ENCODE results near the gene PPFIBP1. TPM values are rescaled to one million over a fixed set of nuclear protein-coding genes. Genes with fewer than 3 reads are reported as not detected.

The PPFIBP1 gene
- polyA plus RNA-seq, 1 donor (not counting 4 experiments of a cell fraction or from before 2014, with no cell fraction given) = 83.5 TPM

- Histone ChIP-seq H3K4me2 (ENCODE audit: control insufficient read depth, extremely low read depth, insufficient read depth, low read depth, low read length) (no peak overlapping the region), H3K4me3 (ENCODE audit: control insufficient read depth in 2 of 3, extremely low read depth in 1 of 3, insufficient read depth in 2 of 3, low read depth in 1 of 3, low read length in 3 of 3) (no peak overlapping the region), H4K20me1 (ENCODE audit: control insufficient read depth, extremely low read depth, insufficient read depth, low read length) (no peaks in the 10 kb centered on the region), H3K36me3 (ENCODE audit: control insufficient read depth in 2 of 2, extremely low read depth in 1 of 2, insufficient read depth in 2 of 2, low read length in 2 of 2) (peaks cover 16 to 37% of the 10 kb centered on the region in 2 experiments), H3K9me3 (ENCODE audit: control insufficient read depth, low read depth, low read length) (no peaks in the 10 kb centered on the region), H2AFZ (ENCODE audit: control insufficient read depth, low read length) (no peak overlapping the region), H3K79me2 (ENCODE audit: control insufficient read depth, insufficient read depth, low read length) (no peaks in the 10 kb centered on the region), H3K27ac (ENCODE audit: control insufficient read depth, insufficient read depth, low read length) (no peak overlapping the region), H3K9me1 (ENCODE audit: control insufficient read depth, extremely low read depth, insufficient read depth, low read length) (no peaks in the 10 kb centered on the region), H3K27me3 (ENCODE audit: control insufficient read depth, extremely low read depth, insufficient read depth, low read length) (no peaks in the 10 kb centered on the region), H3K4me1 (ENCODE audit: control insufficient read depth, extremely low read depth, insufficient read depth, low read length) (no peaks in the 10 kb centered on the region), H3K9ac (ENCODE audit: control insufficient read depth, extremely low read depth, insufficient read depth, low read length) (no peak overlapping the region)
- FAIRE-seq (no peak), DNase-seq (ENCODE audit: low read depth, low spot score) (no peak)
- TF ChIP-seq EZH2 (IDR thresholded peaks at IDR 0.05; ENCODE audit: low read length) (no peak), CTCF (optimal IDR thresholded peaks at IDR 0.05 in 1 of 3, IDR thresholded peaks at IDR 0.05 in 1 of 3, conservative IDR thresholded peaks at IDR 0.05 in 1 of 3; ENCODE audit: extremely low read depth in 1 of 3, insufficient read depth in 2 of 3, low read length in 3 of 3) (no peak)
- dilution Hi-C loops (cut with MboI; ENCODE audit: extremely low pct_ligation_motif_present, low sequenced_read_pairs) = no loop called here
Observed at GRCh38 chr12:27686147-27686546, 162.1 kb downstream of the PPFIBP1 start.

GRCh38 chr12:27688671-27689070 lies 164.7 kb downstream of the PPFIBP1 start:
- Histone ChIP-seq H3K36me3 (ENCODE audit: control insufficient read depth in 2 of 2, extremely low read depth in 1 of 2, insufficient read depth in 2 of 2, low read length in 2 of 2) (peaks cover 21 to 34% of the 10 kb centered on the region in 2 experiments), H3K4me2 (ENCODE audit: control insufficient read depth, extremely low read depth, insufficient read depth, low read depth, low read length) (no peak overlapping the region), H3K4me1 (ENCODE audit: control insufficient read depth, extremely low read depth, insufficient read depth, low read length) (no peaks in the 10 kb centered on the region), H3K9ac (ENCODE audit: control insufficient read depth, extremely low read depth, insufficient read depth, low read length) (no peak overlapping the region), H4K20me1 (ENCODE audit: control insufficient read depth, extremely low read depth, insufficient read depth, low read length) (no peaks in the 10 kb centered on the region), H3K9me1 (ENCODE audit: control insufficient read depth, extremely low read depth, insufficient read depth, low read length) (no peaks in the 10 kb centered on the region), H3K27ac (ENCODE audit: control insufficient read depth, insufficient read depth, low read length) (no peak overlapping the region), H3K27me3 (ENCODE audit: control insufficient read depth, extremely low read depth, insufficient read depth, low read length) (no peaks in the 10 kb centered on the region), H2AFZ (ENCODE audit: control insufficient read depth, low read length) (no peak overlapping the region), H3K9me3 (ENCODE audit: control insufficient read depth, low read depth, low read length) (no peaks in the 10 kb centered on the region), H3K4me3 (ENCODE audit: control insufficient read depth in 2 of 3, extremely low read depth in 1 of 3, insufficient read depth in 2 of 3, low read depth in 1 of 3, low read length in 3 of 3) (no peak overlapping the region), H3K79me2 (ENCODE audit: control insufficient read depth, insufficient read depth, low read length) (no peaks in the 10 kb centered on the region)
- DNase-seq (ENCODE audit: low read depth, low spot score) (no peak), FAIRE-seq (no peak)
- TF ChIP-seq CTCF (optimal IDR thresholded peaks at IDR 0.05 in 1 of 3, IDR thresholded peaks at IDR 0.05 in 1 of 3, conservative IDR thresholded peaks at IDR 0.05 in 1 of 3; ENCODE audit: extremely low read depth in 1 of 3, insufficient read depth in 2 of 3, low read length in 3 of 3) (no peak), EZH2 (IDR thresholded peaks at IDR 0.05; ENCODE audit: low read length) (no peak)
- dilution Hi-C loops (cut with MboI; ENCODE audit: extremely low pct_ligation_motif_present, low sequenced_read_pairs) = no loop called here
